WI38 (cell line): Measurements from ENCODE around the gene ENTREP3.

Experiments used
- H3K4me3 ChIP-seq: 2 replicates; pipeline ENCODE4 v1.5.1; 2011; ENCODE audit warnings: low read depth, mild to moderate bottlenecking, control low read depth, low read length
- TF ChIP-seq, protein P1 (sequence below): IDR thresholded peaks from 2 replicates; pipeline ENCODE4 v1.5.1; 2012; ENCODE audit warnings: low read depth, mild to moderate bottlenecking, control low read depth, low read length

The ENTREP3 gene

DNA sequence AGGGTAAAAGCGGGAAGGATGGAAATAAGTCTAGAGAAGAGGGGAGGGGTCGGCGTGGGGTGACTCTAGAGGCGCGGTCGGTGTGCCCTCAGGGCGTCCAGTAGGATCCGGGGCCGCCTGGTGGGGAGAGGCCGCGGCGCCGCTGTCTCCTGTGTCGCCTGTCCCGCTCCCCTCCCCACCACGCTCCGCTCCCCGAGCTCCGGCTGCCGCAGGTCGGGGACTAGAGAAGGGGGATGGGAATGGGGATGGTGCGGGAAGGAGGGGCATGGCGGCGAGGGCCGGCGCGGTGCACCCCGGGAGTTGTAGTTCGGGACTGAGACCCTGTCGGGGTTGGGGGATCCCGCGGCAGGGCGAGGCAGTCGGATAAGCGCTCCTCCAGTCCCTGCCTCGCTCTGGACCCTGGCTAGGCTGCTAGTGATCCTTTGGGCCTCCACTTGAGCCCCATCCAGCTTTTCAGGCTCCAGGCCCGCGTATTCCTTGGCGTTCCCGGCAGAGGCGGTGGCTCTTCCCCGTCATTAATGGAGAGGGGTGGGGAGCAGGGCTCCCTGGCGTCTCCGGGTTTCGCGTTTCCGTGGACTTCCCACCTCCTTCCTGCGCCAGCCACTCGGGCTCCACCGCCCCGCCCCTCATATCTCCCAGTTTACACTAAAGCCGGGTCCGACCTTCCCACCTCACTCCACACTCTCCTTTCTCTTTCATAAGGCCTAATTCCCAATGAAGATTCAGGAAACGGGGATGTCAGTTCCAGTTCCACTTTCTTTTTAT lies at the start of gene ENTREP3:
TSS of gene ENTREP3 (minus strand) at position 241 of the 765 bp plus-strand sequence. CDS start 606 bp downstream, outside the sequence.
- H3K4me3 ChIP-seq: peak within 1 kb of the TSS; percentile 75

DNA sequence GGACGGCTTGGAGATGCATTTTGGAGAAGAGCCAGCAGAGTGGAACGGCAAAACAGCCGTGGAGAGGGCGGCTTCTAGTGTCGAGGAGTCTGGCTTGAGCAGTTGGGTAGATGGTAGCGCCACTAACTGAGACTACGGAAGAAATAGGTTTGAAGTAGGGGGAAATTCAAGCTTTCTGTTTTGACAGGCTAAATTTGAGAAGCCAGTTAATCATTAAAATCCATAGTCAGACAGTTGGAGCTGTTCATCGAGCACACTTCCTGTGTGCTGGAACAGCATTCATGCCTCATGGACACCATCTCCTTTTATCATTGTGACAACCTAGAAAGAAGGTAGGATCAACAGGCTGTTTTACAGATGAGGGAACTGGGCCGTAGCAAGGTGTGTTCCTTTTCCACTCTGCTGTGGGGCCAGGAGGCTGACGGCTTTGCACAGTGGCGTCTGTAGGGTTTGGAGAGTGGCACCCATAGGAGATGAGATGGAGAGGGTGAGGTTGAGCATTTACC lies 49.3 kb upstream of the ENTREP3 start:
- H3K4me3 ChIP-seq: no peak overlapping the region
- TF ChIP-seq, protein P1, sequence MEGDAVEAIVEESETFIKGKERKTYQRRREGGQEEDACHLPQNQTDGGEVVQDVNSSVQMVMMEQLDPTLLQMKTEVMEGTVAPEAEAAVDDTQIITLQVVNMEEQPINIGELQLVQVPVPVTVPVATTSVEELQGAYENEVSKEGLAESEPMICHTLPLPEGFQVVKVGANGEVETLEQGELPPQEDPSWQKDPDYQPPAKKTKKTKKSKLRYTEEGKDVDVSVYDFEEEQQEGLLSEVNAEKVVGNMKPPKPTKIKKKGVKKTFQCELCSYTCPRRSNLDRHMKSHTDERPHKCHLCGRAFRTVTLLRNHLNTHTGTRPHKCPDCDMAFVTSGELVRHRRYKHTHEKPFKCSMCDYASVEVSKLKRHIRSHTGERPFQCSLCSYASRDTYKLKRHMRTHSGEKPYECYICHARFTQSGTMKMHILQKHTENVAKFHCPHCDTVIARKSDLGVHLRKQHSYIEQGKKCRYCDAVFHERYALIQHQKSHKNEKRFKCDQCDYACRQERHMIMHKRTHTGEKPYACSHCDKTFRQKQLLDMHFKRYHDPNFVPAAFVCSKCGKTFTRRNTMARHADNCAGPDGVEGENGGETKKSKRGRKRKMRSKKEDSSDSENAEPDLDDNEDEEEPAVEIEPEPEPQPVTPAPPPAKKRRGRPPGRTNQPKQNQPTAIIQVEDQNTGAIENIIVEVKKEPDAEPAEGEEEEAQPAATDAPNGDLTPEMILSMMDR: no peak

More for the DNA sequence above, at the start of gene ENTREP3:
- TF ChIP-seq, protein P1: no peak

DNA sequence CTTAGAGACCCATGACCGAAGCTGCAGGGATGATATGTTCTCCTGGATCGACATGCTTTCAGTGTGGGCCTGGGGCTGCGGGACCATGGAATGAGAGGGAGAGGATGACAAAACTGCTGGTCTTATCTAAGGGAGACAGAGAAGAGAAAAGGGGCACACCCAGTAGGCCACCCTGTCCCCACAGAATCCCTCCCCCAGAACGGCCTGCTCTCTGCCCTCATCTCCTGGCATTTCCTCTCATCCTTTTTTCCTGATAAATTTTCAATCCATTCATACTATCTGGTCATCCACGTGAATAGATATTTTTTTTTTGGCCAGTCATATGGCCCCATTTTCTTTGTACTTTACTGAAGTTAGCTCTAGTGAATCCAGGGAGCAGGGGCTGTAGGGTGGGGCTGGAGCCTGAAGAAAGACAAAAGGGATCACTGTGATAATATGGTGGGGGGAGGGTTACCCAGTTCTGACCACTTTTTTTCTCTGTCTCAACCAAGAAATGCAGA lies 46.1 kb upstream of the ENTREP3 start, which contains the start of gene PKLR:
TSS of gene PKLR (minus strand) at position 97 of the 500 bp plus-strand sequence. CDS start at position 54, 43 bp downstream.
- no peak within 1 kb of the TSS for H3K4me3 ChIP-seq
- TF ChIP-seq, protein P1: no peak

DNA sequence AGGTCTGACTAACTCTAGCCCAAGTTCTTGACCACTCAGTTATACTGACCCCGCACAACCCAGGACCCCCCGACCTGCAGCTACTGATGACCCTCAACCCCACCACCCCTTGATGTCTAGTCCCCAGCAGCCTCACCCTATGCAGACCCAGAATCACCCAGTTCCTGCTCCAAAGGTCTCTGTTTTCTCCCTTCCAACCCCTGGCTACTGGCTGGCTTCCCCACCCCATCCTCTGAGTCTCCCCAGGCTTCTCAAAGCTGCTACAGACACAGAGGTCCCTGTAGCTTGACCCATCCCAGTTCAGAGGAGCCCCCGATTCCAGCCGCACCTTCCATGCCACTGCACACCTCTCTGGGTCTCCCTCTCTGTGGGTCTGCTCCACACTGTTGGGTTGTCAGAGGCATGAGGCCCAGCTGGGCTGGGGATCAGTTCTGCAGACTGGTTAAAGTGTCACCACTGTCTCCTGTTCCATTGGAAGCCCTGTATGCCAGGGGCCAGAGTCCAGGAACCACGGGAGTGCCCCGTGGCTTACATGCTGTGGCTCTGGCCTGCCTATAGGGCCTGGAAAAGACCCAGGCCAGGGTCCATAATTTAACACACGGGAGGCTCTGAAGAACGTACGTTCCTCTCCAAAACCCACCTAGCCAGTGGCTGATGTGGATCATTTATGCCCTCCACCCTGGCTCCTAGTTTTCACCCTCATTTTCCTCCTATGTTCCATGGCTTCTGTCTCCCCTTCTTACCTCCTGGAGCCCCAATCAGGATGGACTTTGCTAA lies 45.5 kb upstream of the ENTREP3 start:
- TF ChIP-seq, protein P1: no peak
- no peak overlapping the region for H3K4me3 ChIP-seq

GRCh38 chr1:155300024-155300423 lies 44.7 kb upstream of the ENTREP3 start:
- H3K4me3 ChIP-seq: no peak overlapping the region
- TF ChIP-seq, protein P1: no peak

GRCh38 chr1:155297384-155297783 lies 42.1 kb upstream of the ENTREP3 start:
- TF ChIP-seq, protein P1: no peak
- H3K4me3 ChIP-seq: no peak overlapping the region
